ENCODE data around the gene FAM120B.

FAM120B gene

DNA sequence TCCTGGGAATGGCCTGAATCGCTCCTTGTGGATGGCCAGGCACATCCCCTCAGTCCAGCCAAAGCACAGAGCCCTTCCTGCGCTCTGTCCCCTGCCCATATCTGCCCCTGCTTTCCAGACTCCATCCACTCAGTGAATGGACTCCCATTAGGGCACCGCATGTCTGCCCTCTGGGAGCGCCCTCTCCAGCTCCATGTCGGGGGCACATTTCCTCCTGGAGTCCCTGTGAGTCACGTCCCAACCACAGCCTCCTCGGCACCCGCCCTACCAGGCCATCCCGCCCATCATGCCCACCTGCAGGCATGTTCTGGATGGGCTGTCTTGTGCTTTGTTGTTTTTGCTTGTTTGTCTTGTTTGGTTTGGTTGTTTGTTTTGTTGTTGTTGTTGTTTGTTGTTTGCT, 149.8 kb downstream of the FAM120B start:
- Histone ChIP-seq H3K36me3 (no peaks in the 10 kb centered on the region), H3K9me3 (no peaks in the 10 kb centered on the region), H3K27me3 (no peaks in the 10 kb centered on the region), H3K4me3 (no peak overlapping the region), H3K4me1 (peaks cover 19% of the 10 kb centered on the region; the same call in 1 of the 2 replicates), H3K9ac (no peak overlapping the region), H3K27ac (no peak overlapping the region), H3K4me2 (no peak overlapping the region), H4K20me1 (no peaks in the 10 kb centered on the region)
- no peak for TF ChIP-seq Cebpa-rat (IDR thresholded peaks at IDR 0.05)
